K562 (cell line): Measurements from ENCODE around the gene SH3GLB2. TPM values are rescaled to one million over a fixed set of nuclear protein-coding genes. Genes with fewer than 3 reads are reported as not detected.

ENCODE experiments used
- ARID2 ChIP-seq: fragments of 450-650 bp; IDR thresholded peaks from 2 replicates; pipeline ENCODE4 v1.6.1; 2017; ENCODE audit warnings: antibody characterized with exemption, mild to moderate bottlenecking
- ARID3A ChIP-seq: IDR thresholded peaks from 2 replicates; pipeline ENCODE4 v1.6.1; 2012; ENCODE audit warnings: low read depth, low read length, improper control_type of control experiment, borderline replicate concordance
- ARID4B ChIP-seq: sonication (generic); formaldehyde crosslinking; IDR thresholded peaks from 2 replicates; pipeline ENCODE4 v1.8.0; 2022; ENCODE audit warnings: mild to moderate bottlenecking, missing genetic modification reagents
- FOXJ3 ChIP-seq: sonication (generic); formaldehyde crosslinking; IDR thresholded peaks from 2 replicates; pipeline ENCODE4 v1.4.0; 2020; ENCODE audit warnings: mild to moderate bottlenecking, missing genetic modification reagents
- KLF6 ChIP-seq: fragments of 250-450 bp; sonication (Bioruptor Pico); IDR thresholded peaks from 2 replicates; pipeline ENCODE4 v1.4.0; 2020; ENCODE audit warnings: mild to moderate bottlenecking, moderate library complexity, borderline replicate concordance
- MCM7 ChIP-seq, 2 experiments: fragments of 450-650 bp; IDR thresholded peaks; 2 replicates each; pipeline ENCODE4 v1.6.1; 2016 to 2018
- PRDM10 ChIP-seq: fragments of 450-650 bp; IDR thresholded peaks from 2 replicates; pipeline ENCODE4 v1.6.1; 2018; ENCODE audit not compliant: partially characterized antibody
- RBM22 ChIP-seq: fragments of 200-400 bp; formaldehyde crosslinking; IDR thresholded peaks from 2 replicates; pipeline ENCODE4 v1.6.1; 2018; ENCODE audit warnings: low read length, low read depth; ENCODE audit not compliant: poor library complexity, severe bottlenecking
- STAG1 ChIP-seq: sonication (generic); formaldehyde crosslinking; IDR thresholded peaks from 2 replicates; pipeline ENCODE4 v1.5.0; 2020; ENCODE audit warnings: missing genetic modification reagents, borderline replicate concordance
- ZBTB7A ChIP-seq: IDR thresholded peaks from 2 replicates; pipeline ENCODE4 v1.6.1; 2011; ENCODE audit warnings: low read depth, mild to moderate bottlenecking, low read length, moderate library complexity, borderline replicate concordance; ENCODE audit not compliant: control insufficient read depth
- ZC3H4 ChIP-seq: sonication (generic); formaldehyde crosslinking; IDR thresholded peaks from 2 replicates; pipeline ENCODE4 v1.9.0; 2021; ENCODE audit warnings: missing genetic modification reagents, borderline replicate concordance
- ZFX ChIP-seq: sonication (generic); formaldehyde crosslinking; IDR thresholded peaks from 2 replicates; pipeline ENCODE4 v1.8.0; 2022; ENCODE audit warnings: mild to moderate bottlenecking, missing genetic modification reagents, moderate library complexity
- ZNF124 ChIP-seq: sonication (generic); formaldehyde crosslinking; IDR thresholded peaks from 2 replicates; pipeline ENCODE4 v1.8.1; 2022; ENCODE audit warnings: missing genetic modification reagents
- ZNF24 ChIP-seq: fragments of 450-650 bp; IDR thresholded peaks from 2 replicates; pipeline ENCODE4 v1.6.1; 2016
- ZNF311 ChIP-seq: fragments of 250-450 bp; sonication (Bioruptor Pico); IDR thresholded peaks from 2 replicates; pipeline ENCODE4 v1.4.0; 2020; ENCODE audit warnings: mild to moderate bottlenecking, moderate library complexity
- ZNF511 ChIP-seq: sonication (generic); formaldehyde crosslinking; IDR thresholded peaks from 2 replicates; pipeline ENCODE4 v1.8.0; 2022; ENCODE audit warnings: mild to moderate bottlenecking, missing genetic modification reagents
- ZNF75A ChIP-seq: fragments of 450-650 bp; formaldehyde crosslinking; IDR thresholded peaks from 2 replicates; pipeline ENCODE4 v1.4.0; 2020; ENCODE audit warnings: mild to moderate bottlenecking
- polyA plus RNA-seq, 8 experiments: library from polyadenylated mRNA; depleted of rRNA in 4 of 8; stranded (reverse) in 5 of 8; unstranded in 3 of 8; fragments of >200 nt; fragmentation: Nextera tagmentation in 2 of 8; fragmentation: Illumina TruSeq in 1 of 8; extraction: Ambion mirVana in 2 of 8; extraction: Trizol in 1 of 8; gene quantifications; 2 replicates each; pipeline versions ENCODE4 v1.2.1 to v1.2.3, GENCODE V29; 2011 to 2014; ENCODE audit warnings: inconsistent platforms in 1 of 8, missing spikeins in 1 of 8
- total RNA-seq, 7 experiments: library from RNA; depleted of rRNA in 6 of 7; stranded (reverse); fragments of >200 nt in 6 of 7; fragmentation: Illumina TruSeq in 2 of 7; extraction: Trizol in 2 of 7; gene quantifications; 2 replicates each; pipeline versions ENCODE4 v1.2.1 to v1.2.3, GENCODE V29; 2011 to 2021; ENCODE audit warnings: low replicate concordance in 1 of 7

SH3GLB2 gene
- total and polyA plus RNA-seq, 9 of the 15 experiments (the other 6 are each of a cell fraction or from before 2014, with no cell fraction given): 0.20 to 118 (median 58.8) TPM

- TF ChIP-seq PRDM10 (no peak), ARID2 (peak; percentile 14; the same call in 1 of the 2 replicates), ZNF124 (CRISPR knock-in tag) (no peak), ZC3H4 (CRISPR knock-in tag) (0 out of 2 replicates have a peak, but pooled peaks have one; percentile 74), ZNF24 (no peak), ZNF75A (CRISPR knock-in tag) (no peak), STAG1 (CRISPR knock-in tag) (peak; percentile 45; the same call in 1 of the 2 replicates), ZFX (CRISPR knock-in tag) (peak; percentile 43; the same call in 1 of the 2 replicates), MCM7 (IDR thresholded peaks at IDR 0.05) (no peak), ZNF511 (CRISPR knock-in tag) (0 out of 2 replicates have a peak, but pooled peaks have one; percentile 50), ZNF311 (no peak), RBM22 (no peak), ARID4B (CRISPR knock-in tag) (peak; percentile 35), ARID3A (no peak), KLF6 (CRISPR knock-in tag) (no peak), FOXJ3 (CRISPR knock-in tag) (no peak), ZBTB7A (peak; percentile 65; the same call in 1 of the 2 replicates)
Measured at GRCh38 chr9:129036923-129037766, 9.0 kb upstream of the SH3GLB2 start (continued).
